Right hindlimb (tissue), 1 donor: ENCODE measurements around the gene ZP3.
"Not testable (repeated sequence)": the region's sequence is repeated elsewhere in the genome, so short reads cannot be mapped to it uniquely, and the experiment has no call there.

Experiments
- DNase-seq: peaks from one replicate; pipeline ENCODE4 v3.0.0-alpha.2; 2018

The ZP3 gene

GRCh38 chr7:76487969-76488368 lies 63.2 kb downstream of the ZP3 start:
- DNase-seq: not testable (repeated sequence)
